HEK293 (cell line): ENCODE data around the gene PWWP2B.

Source experiments
- CTCF ChIA-PET: fragments of 350-600 bp; formaldehyde crosslinking; extraction: SDS; loops from one replicate; lab custom pipeline; 2021; ENCODE audit warnings: antibody characterized with exemption; lab: Yijun Ruan, JAX
- POLR2A ChIA-PET: fragments of 300-600 bp; formaldehyde crosslinking; extraction: SDS; loops from one replicate; lab custom pipeline; 2020; ENCODE audit warnings: antibody characterized with exemption, inconsistent platforms; lab: Yijun Ruan, JAX
- H3K27ac ChIP-seq: fragments of 200-500 bp; sonication (Bioruptor generic); 2 replicates; pipeline ENCODE4 v1.5.1; 2014; ENCODE audit warnings: low read depth, low read length, control low read depth, inconsistent platforms; ENCODE audit errors: extremely low read depth
- H3K36me3 ChIP-seq, 2 experiments: fragments of 200-500 bp in 1 of 2; sonication (Bioruptor generic) in 1 of 2; 1 replicate in 1 of 2; 2 replicates in 1 of 2; pipeline ENCODE4 v1.5.1; 2014 to 2017; ENCODE audit warnings: inconsistent platforms in 2 of 2, low read length in 2 of 2; ENCODE audit not compliant: control insufficient read depth in 2 of 2, insufficient read depth in 1 of 2
- H3K4me1 ChIP-seq: fragments of 200-500 bp; sonication (Bioruptor generic); 2 replicates; pipeline ENCODE4 v1.5.1; 2014; ENCODE audit warnings: mild to moderate bottlenecking, low read length, inconsistent platforms; ENCODE audit not compliant: control insufficient read depth, insufficient read depth
- H3K4me3 ChIP-seq: 2 replicates; pipeline ENCODE4 v1.5.1; 2011; ENCODE audit warnings: low read depth, mild to moderate bottlenecking, control low read depth, low read length, moderate library complexity
- H3K9me3 ChIP-seq: fragments of 200-500 bp; sonication (Bioruptor generic); 2 replicates; pipeline ENCODE4 v1.5.1; 2014; ENCODE audit warnings: low read depth, low read length, inconsistent platforms; ENCODE audit not compliant: control insufficient read depth, insufficient read depth
- HOXC10 ChIP-seq: sonication (generic); formaldehyde crosslinking; IDR thresholded peaks from 2 replicates; pipeline ENCODE4 v1.8.1; 2023; ENCODE audit warnings: mild to moderate bottlenecking, missing genetic modification reagents
- HOXD13 ChIP-seq: sonication (generic); formaldehyde crosslinking; IDR thresholded peaks from 2 replicates; pipeline ENCODE4 v1.8.0; 2022; ENCODE audit warnings: missing genetic modification reagents, borderline replicate concordance
- KLF7 ChIP-seq: fragments of 450-650 bp; formaldehyde crosslinking; IDR thresholded peaks from 2 replicates; pipeline ENCODE4 v1.5.1; 2016; ENCODE audit warnings: missing biosample characterization, missing genetic modification characterization, borderline replicate concordance
- OSR2 ChIP-seq: fragments of 450-650 bp; formaldehyde crosslinking; IDR thresholded peaks from 2 replicates; pipeline ENCODE4 v1.5.1; 2016; ENCODE audit warnings: missing biosample characterization, missing genetic modification characterization
- PATZ1 ChIP-seq: fragments of 450-650 bp; formaldehyde crosslinking; IDR thresholded peaks from 2 replicates; pipeline ENCODE4 v1.5.1; 2016; ENCODE audit warnings: missing biosample characterization, missing genetic modification characterization
- SCRT1 ChIP-seq: fragments of 450-650 bp; formaldehyde crosslinking; IDR thresholded peaks from 2 replicates; pipeline ENCODE4 v1.5.1; 2016; ENCODE audit warnings: missing biosample characterization, missing genetic modification characterization, borderline replicate concordance
- WT1 ChIP-seq: fragments of 450-650 bp; formaldehyde crosslinking; IDR thresholded peaks from 2 replicates; pipeline ENCODE4 v1.5.1; 2016; ENCODE audit warnings: missing biosample characterization, missing genetic modification characterization
- ZBTB7A ChIP-seq: fragments of 450-650 bp; formaldehyde crosslinking; IDR thresholded peaks from 2 replicates; pipeline ENCODE4 v1.5.1; 2016; ENCODE audit warnings: low read depth, missing biosample characterization, missing genetic modification characterization
- ZFP41 ChIP-seq: fragments of 450-650 bp; formaldehyde crosslinking; IDR thresholded peaks from 2 replicates; pipeline ENCODE4 v1.5.1; 2016; ENCODE audit warnings: missing biosample characterization, missing genetic modification characterization, borderline replicate concordance
- ZNF146 ChIP-seq: fragments of 450-650 bp; formaldehyde crosslinking; IDR thresholded peaks from 2 replicates; pipeline ENCODE4 v1.5.1; 2016; ENCODE audit warnings: missing biosample characterization, missing genetic modification characterization
- ZNF2 ChIP-seq: fragments of 450-650 bp; formaldehyde crosslinking; IDR thresholded peaks from 2 replicates; pipeline ENCODE4 v1.5.1; 2016; ENCODE audit warnings: missing biosample characterization, missing genetic modification characterization
- ZNF248 ChIP-seq: fragments of 450-650 bp; formaldehyde crosslinking; IDR thresholded peaks from 2 replicates; pipeline ENCODE4 v1.5.1; 2017; ENCODE audit warnings: missing biosample characterization, missing genetic modification characterization
- ZNF280C ChIP-seq: fragments of 450-650 bp; formaldehyde crosslinking; IDR thresholded peaks from 2 replicates; pipeline ENCODE4 v1.5.1; 2016; ENCODE audit warnings: missing biosample characterization, missing genetic modification characterization
- ZNF350 ChIP-seq: fragments of 450-650 bp; formaldehyde crosslinking; IDR thresholded peaks from 2 replicates; pipeline ENCODE4 v1.5.0; 2017; ENCODE audit warnings: missing biosample characterization, mild to moderate bottlenecking, missing genetic modification characterization
- ZNF426 ChIP-seq: fragments of 450-650 bp; formaldehyde crosslinking; IDR thresholded peaks from 2 replicates; pipeline ENCODE4 v1.5.1; 2017; ENCODE audit warnings: missing biosample characterization, missing genetic modification characterization, mild to moderate bottlenecking, inconsistent platforms, moderate library complexity
- ZNF449 ChIP-seq: fragments of 450-650 bp; formaldehyde crosslinking; IDR thresholded peaks from 2 replicates; pipeline ENCODE4 v1.5.1; 2017; ENCODE audit warnings: missing biosample characterization, mild to moderate bottlenecking, missing genetic modification characterization, moderate library complexity
- ZNF488 ChIP-seq: fragments of 450-650 bp; formaldehyde crosslinking; IDR thresholded peaks from 2 replicates; pipeline ENCODE4 v1.5.1; 2016; ENCODE audit warnings: missing biosample characterization, missing genetic modification characterization
- ZNF513 ChIP-seq: fragments of 450-650 bp; IDR thresholded peaks from 2 replicates; pipeline ENCODE4 v1.5.1; 2018; ENCODE audit warnings: missing biosample characterization, missing genetic modification characterization
- ZNF521 ChIP-seq: fragments of 450-650 bp; formaldehyde crosslinking; IDR thresholded peaks from 2 replicates; pipeline ENCODE4 v1.5.1; 2017; ENCODE audit warnings: missing biosample characterization, mild to moderate bottlenecking, missing genetic modification characterization
- ZNF548 ChIP-seq: fragments of 450-650 bp; formaldehyde crosslinking; IDR thresholded peaks from 2 replicates; pipeline ENCODE4 v1.5.1; 2016; ENCODE audit warnings: missing biosample characterization, missing genetic modification characterization
- ZNF555 ChIP-seq: fragments of 450-650 bp; formaldehyde crosslinking; conservative IDR thresholded peaks from 2 replicates; pipeline ENCODE4 v1.5.1; 2017; ENCODE audit warnings: missing biosample characterization, mild to moderate bottlenecking, missing genetic modification characterization, inconsistent platforms
- ZNF580 ChIP-seq: fragments of 450-650 bp; formaldehyde crosslinking; IDR thresholded peaks from 2 replicates; pipeline ENCODE4 v1.5.1; 2016; ENCODE audit warnings: missing biosample characterization, missing genetic modification characterization
- ZNF585B ChIP-seq: fragments of 450-650 bp; formaldehyde crosslinking; IDR thresholded peaks from 2 replicates; pipeline ENCODE4 v1.5.1; 2016; ENCODE audit warnings: missing biosample characterization, missing genetic modification characterization
- ZNF664 ChIP-seq: fragments of 450-650 bp; formaldehyde crosslinking; IDR thresholded peaks from 2 replicates; pipeline ENCODE4 v1.5.1; 2016; ENCODE audit warnings: missing biosample characterization, missing genetic modification characterization

Gene PWWP2B

GRCh38 chr10:132366499-132366898, 30.5 kb upstream of the PWWP2B start (continued):
- TF ChIP-seq PATZ1 (tag by site-specific recombination): no peak
- TF ChIP-seq KLF7 (tag by site-specific recombination): no peak
- TF ChIP-seq ZNF426 (tag by site-specific recombination): no peak
- TF ChIP-seq ZNF449 (tag by site-specific recombination): no peak

- TF ChIP-seq HOXC10 (CRISPR knock-in tag): no peak
- TF ChIP-seq ZNF580 (tag by site-specific recombination): no peak
- TF ChIP-seq ZFP41 (tag by site-specific recombination): no peak
- no peak for TF ChIP-seq WT1 (tag by site-specific recombination)
- no peak for TF ChIP-seq HOXD13 (CRISPR knock-in tag)
- no peak for TF ChIP-seq ZBTB7A (tag by site-specific recombination)
- Histone ChIP-seq H3K9me3 (no peaks in the 10 kb centered on the region), H3K36me3 (peaks cover 0 to 8% of the 10 kb centered on the region in 2 experiments; a peak in 1 of 3 replicates), H3K27ac (no peak overlapping the region), H3K4me3 (no peak overlapping the region), H3K4me1 (no peaks in the 10 kb centered on the region)
- ChIA-PET POLR2A (no interaction called here), CTCF (interaction anchor here (0.9 to 1.8 kb wide), 2 partner anchors 8 to 142 kb away, joined by 6 to 7 read pairs; no protein-coding TSS in a partner anchor)
Measured at GRCh38 chr10:132368391-132368790, 28.6 kb upstream of the PWWP2B start.

GRCh38 chr10:132368881-132369635, 27.9 kb upstream of the PWWP2B start:
- POLR2A ChIA-PET: no interaction called here
- H3K9me3 ChIP-seq: no peaks in the 10 kb centered on the region
- no peak for TF ChIP-seq ZNF350 (tag by site-specific recombination)
- TF ChIP-seq ZNF664: no peak
- TF ChIP-seq ZNF585B (tag by site-specific recombination): no peak
- TF ChIP-seq OSR2 (tag by site-specific recombination): no peak
- TF ChIP-seq SCRT1: no peak
- TF ChIP-seq ZNF521: no peak
- no peak for TF ChIP-seq ZNF280C (tag by site-specific recombination)
- no peak for TF ChIP-seq ZNF146 (tag by site-specific recombination)
- no peak for TF ChIP-seq ZNF548
- TF ChIP-seq ZNF2 (tag by site-specific recombination): no peak
- no peak for TF ChIP-seq ZNF488 (tag by site-specific recombination)
- TF ChIP-seq ZNF555 (tag by site-specific recombination): no peak
- no peak for TF ChIP-seq ZNF513
- TF ChIP-seq ZNF248 (tag by site-specific recombination): no peak
- CTCF ChIA-PET: interaction anchor here (0.9 to 1.8 kb wide), 2 partner anchors 9 to 143 kb away, joined by 6 to 7 read pairs; no protein-coding TSS in a partner anchor
- H3K4me3 ChIP-seq: no peak overlapping the region
- H3K36me3 ChIP-seq: peaks cover 0 to 8% of the 10 kb centered on the region in 2 experiments; a peak in 1 of 3 replicates
- H3K4me1 ChIP-seq: no peaks in the 10 kb centered on the region
- no peak overlapping the region for H3K27ac ChIP-seq
